Left ventricle myocardium inferior (tissue), 1 donor: ENCODE measurements around the gene UGT1A10. TPM values are rescaled to one million over a fixed set of nuclear protein-coding genes. Genes with fewer than 3 reads are reported as not detected.

Experiments
- DNase-seq: peaks from one replicate; pipeline ENCODE4 v3.0.0-alpha.2; 2020
- H3K27ac ChIP-seq: fragments of 200-600 bp; replicated peaks from 2 replicates; pipeline ENCODE4 v1.8.0; 2021
- H3K27me3 ChIP-seq: fragments of 200-600 bp; 2 replicates; pipeline ENCODE4 v1.8.0; 2021; ENCODE audit warnings: low read depth
- H3K36me3 ChIP-seq: fragments of 200-600 bp; 2 replicates; pipeline ENCODE4 v1.8.0; 2021
- H3K4me1 ChIP-seq: fragments of 200-600 bp; 2 replicates; pipeline ENCODE4 v1.8.0; 2021
- H3K4me3 ChIP-seq: fragments of 200-600 bp; 2 replicates; pipeline ENCODE4 v1.8.0; 2021; ENCODE audit warnings: mild to moderate bottlenecking, moderate library complexity
- H3K9me3 ChIP-seq: fragments of 200-600 bp; replicated peaks from 2 replicates; pipeline ENCODE4 v1.8.0; 2021
- intact Hi-C: fragments of 100-400 bp; cut with micrococcal nuclease; formaldehyde crosslinking; loops from one replicate; pipeline ENCODE4 v1.11.0; 2022
- total RNA-seq: library from RNA; stranded (reverse); fragmentation: NEBNext Ultra II Directional; extraction: Animal tissue kit (Norgen Biotek cat#: 25700); gene quantifications from one replicate; pipeline ENCODE4 v1.2.1, GENCODE V29; 2021
- TF ChIP-seq, protein P1 (sequence below): fragments of 200-600 bp; IDR thresholded peaks from 2 replicates; pipeline ENCODE4 v1.8.0; 2021; ENCODE audit warnings: antibody characterized with exemption, mild to moderate bottlenecking, borderline replicate concordance
- donor health status: DM: no; HTN: yes; CAD: no; lungs with severe emphysema.

UGT1A10 gene
- total RNA-seq, 1 donor from 2014 or later = not detected

DNA sequence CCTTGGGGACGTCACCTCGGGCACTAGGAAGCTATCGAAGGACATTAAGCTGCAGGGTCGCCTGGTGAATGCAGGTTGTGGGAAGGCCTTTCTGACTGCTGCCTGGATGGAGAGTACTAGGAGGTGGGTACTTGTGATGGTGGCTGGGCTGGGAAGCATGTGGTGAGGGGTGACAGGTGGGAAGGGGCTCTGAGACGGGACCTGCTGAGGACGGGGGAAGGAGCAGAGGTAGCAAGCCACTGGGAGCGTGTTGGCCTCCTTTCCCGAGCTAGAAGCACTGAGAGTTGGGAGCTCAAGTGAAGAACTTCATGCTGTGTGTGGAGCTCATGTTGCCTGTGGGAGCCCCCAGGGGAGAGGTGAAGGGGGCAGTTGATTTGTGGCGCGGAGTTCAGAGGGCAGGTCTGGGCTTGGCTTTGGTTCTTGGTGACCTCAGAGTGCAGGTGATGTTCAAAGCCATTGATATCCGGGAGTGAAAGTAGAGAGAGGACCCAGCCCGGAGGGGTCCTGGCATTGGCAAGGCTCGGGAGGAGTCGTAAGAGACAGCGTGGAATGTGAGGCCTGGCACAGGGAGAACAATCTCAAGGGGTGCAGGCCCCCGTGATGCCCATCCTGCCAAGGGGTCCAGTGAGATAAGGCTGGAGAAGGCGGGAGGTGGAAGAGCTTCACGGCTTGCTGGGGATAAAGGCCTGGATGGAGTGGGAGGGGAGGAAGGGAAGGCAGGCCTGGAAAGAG is 155.1 kb downstream of the UGT1A10 start:
- Histone ChIP-seq H3K36me3 (no peaks in the 10 kb centered on the region), H3K27ac (no peak overlapping the region), H3K4me1 (no peaks in the 10 kb centered on the region), H3K9me3 (no peaks in the 10 kb centered on the region), H3K4me3 (no peak overlapping the region), H3K27me3 (peaks cover 13% of the 10 kb centered on the region)
- TF ChIP-seq, protein P1, sequence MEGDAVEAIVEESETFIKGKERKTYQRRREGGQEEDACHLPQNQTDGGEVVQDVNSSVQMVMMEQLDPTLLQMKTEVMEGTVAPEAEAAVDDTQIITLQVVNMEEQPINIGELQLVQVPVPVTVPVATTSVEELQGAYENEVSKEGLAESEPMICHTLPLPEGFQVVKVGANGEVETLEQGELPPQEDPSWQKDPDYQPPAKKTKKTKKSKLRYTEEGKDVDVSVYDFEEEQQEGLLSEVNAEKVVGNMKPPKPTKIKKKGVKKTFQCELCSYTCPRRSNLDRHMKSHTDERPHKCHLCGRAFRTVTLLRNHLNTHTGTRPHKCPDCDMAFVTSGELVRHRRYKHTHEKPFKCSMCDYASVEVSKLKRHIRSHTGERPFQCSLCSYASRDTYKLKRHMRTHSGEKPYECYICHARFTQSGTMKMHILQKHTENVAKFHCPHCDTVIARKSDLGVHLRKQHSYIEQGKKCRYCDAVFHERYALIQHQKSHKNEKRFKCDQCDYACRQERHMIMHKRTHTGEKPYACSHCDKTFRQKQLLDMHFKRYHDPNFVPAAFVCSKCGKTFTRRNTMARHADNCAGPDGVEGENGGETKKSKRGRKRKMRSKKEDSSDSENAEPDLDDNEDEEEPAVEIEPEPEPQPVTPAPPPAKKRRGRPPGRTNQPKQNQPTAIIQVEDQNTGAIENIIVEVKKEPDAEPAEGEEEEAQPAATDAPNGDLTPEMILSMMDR = no peak
- intact Hi-C loops = no loop called here
- no peak for DNase-seq

DNA sequence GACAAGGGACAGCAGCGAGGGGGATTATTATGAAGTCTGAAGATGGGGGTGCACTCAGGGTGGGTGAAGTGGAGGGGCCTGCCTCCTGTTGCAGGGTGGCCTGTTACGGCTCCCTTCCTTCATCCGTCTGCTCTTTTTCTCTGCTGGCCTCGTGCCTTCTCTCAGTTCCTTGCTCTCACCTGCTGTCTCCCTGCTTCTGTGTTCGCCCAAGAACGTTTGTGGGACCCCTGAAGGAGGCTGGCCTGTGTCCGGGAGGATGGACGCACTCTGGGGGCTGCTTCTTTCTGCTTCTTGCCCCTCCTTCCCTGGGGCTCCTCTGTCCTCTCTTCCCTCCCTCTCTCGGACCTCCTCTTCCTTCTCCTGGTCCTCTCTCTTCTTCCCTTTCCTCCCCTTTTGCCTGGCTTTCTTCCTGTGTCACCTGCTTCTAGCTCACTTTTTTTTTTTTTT is 155.7 kb downstream of the UGT1A10 start:
- Histone ChIP-seq H3K27me3 (peaks cover 13% of the 10 kb centered on the region), H3K36me3 (no peaks in the 10 kb centered on the region), H3K9me3 (no peaks in the 10 kb centered on the region), H3K4me1 (no peaks in the 10 kb centered on the region), H3K4me3 (no peak overlapping the region), H3K27ac (no peak overlapping the region)
- no peak for DNase-seq
- intact Hi-C loops = no loop called here
- TF ChIP-seq, protein P1 = no peak

DNA sequence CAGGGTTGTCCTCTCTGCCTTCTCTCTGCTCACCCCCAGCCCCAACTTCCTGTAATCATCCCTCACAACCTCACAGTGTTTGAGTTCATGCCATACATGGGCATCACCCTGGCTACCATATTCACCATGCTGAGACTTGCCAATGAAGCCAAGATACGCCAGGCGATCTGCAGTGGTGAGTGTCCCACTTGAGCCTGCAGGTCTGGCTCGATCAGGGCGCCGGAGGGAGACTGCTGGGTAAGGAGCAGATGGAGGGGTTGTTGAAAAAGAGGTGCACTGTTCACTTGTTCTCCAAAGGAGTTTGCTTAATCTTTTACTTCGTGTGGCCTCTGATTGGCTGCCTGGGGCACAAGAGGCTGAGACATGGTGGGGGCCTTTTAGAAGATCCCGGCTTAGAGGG is 156.5 kb downstream of the UGT1A10 start:
- no peak for DNase-seq
- Histone ChIP-seq H3K27me3 (peaks cover 13% of the 10 kb centered on the region), H3K36me3 (no peaks in the 10 kb centered on the region), H3K9me3 (no peaks in the 10 kb centered on the region), H3K27ac (no peak overlapping the region), H3K4me3 (no peak overlapping the region), H3K4me1 (no peaks in the 10 kb centered on the region)
- TF ChIP-seq, protein P1 = no peak
- intact Hi-C loops = no loop called here

DNA sequence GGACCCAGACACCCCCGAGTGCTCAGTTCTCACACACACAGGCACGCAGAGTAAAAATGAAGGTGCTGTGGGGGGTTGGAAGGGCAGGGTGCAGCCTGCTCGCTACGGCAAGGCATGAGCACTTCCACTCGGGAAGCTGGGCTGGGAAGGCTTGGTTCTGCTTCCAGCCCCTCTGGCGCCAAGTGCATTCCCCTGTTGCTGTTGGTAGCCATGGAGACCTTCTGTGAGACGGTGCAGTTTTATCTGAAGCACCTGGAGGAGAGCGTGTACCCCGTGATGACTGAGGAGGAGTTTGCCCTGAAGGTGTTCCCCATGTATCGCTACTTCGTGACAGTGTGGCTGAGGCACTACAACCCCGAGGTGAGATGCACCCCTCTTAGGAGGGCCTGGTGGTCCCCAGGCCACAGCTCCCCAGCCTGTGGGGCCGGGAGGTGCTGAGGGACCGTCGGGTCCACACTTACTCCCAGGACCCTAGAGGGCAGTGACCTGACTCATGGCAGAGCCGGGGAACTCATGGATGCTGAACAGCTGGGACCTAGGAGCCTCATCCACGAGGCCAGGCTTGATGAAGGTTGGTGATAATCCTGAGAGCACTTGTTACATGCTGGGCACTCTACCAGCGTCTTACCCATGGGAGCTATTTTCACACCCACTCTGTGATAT is 157.3 kb downstream of the UGT1A10 start:
- Histone ChIP-seq H3K27ac (no peak overlapping the region), H3K4me1 (no peaks in the 10 kb centered on the region), H3K4me3 (no peak overlapping the region), H3K36me3 (no peaks in the 10 kb centered on the region), H3K9me3 (no peaks in the 10 kb centered on the region), H3K27me3 (peaks cover 13% of the 10 kb centered on the region)
- TF ChIP-seq, protein P1 = no peak
- no peak for DNase-seq
- intact Hi-C loops = no loop called here

DNA sequence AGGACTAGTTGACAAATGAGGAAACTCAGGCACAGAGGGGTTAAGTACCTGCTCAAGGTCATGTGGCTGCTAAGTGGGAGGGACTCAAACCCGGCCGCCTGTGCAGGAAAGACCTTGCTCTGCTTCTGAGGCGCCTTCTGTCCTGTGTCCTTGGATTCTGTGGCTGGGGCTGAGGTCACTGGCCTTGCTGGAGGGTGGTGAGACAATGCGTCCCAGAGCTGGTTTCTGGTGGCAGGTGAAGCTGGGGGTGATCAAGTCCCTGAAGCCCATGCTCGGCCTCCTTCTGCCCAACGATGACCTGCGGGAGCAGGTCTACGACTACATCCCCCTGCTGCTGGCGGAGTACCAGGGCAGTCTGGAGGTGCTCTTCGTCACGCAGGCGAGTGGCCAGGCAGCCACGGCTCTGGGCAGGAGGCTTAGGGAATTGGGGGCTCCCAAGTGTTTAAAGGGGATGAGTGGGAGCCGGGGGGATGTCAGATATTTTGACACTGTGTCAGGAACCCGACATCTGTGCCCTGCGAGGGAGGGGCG is 157.9 kb downstream of the UGT1A10 start:
- intact Hi-C loops = no loop called here
- no peak overlapping the region for H3K27ac ChIP-seq
- H3K36me3 ChIP-seq = no peaks in the 10 kb centered on the region
- no peak overlapping the region for H3K4me3 ChIP-seq
- H3K9me3 ChIP-seq = no peaks in the 10 kb centered on the region
- TF ChIP-seq, protein P1 = no peak
- H3K27me3 ChIP-seq = peaks cover 15% of the 10 kb centered on the region
- no peaks in the 10 kb centered on the region for H3K4me1 ChIP-seq
- no peak for DNase-seq
